HepG2 (cell line): ENCODE measurements around the gene DDAH1. TPM values are rescaled to one million over a fixed set of nuclear protein-coding genes. Genes with fewer than 3 reads are reported as not detected.

Experiments
- ATAC-seq: fragments of 200-7000 bp; cut with Tn5 transposase; 3 replicates; pipeline ENCODE4 v1.9.1; 2020; ENCODE audit warnings: mild to moderate bottlenecking, moderate library complexity
- BruUV-seq: library from RNA; stranded (reverse); fragments of 400-500 nt; replicated peaks from 2 replicates; lab custom pipeline; 2021; lab: Mats Ljungman, UMichigan
- CTCF ChIA-PET: fragments of 300-600 bp; formaldehyde crosslinking; extraction: SDS; loops from one replicate; lab custom pipeline; 2021; ENCODE audit warnings: low total read pairs, inconsistent platforms, low intra/inter-chr PET ratio; lab: Yijun Ruan, JAX
- POLR2A ChIA-PET: fragments of 350-600 bp; sonication (Branson Sonifier 250); formaldehyde crosslinking; loops from one replicate; lab custom pipeline; 2020; ENCODE audit warnings: antibody characterized with exemption, inconsistent platforms; lab: Yijun Ruan, JAX
- DNase-seq: peaks from one replicate; pipeline ENCODE4 v3.0.0-alpha.2; 2015; ENCODE audit warnings: low spot score
- FAIRE-seq: peaks from 3 replicates; lab custom pipeline; 2011; peaks lifted over from hg19 to GRCh38; lab: Jason Lieb, UNC
- H2AFZ ChIP-seq: one replicate; pipeline ENCODE4 v1.6.1; 2011; ENCODE audit warnings: low read length, inconsistent platforms
- H3K27ac ChIP-seq: fragments of 300-600 bp; 3 replicates; pipeline ENCODE4 v1.8.0; 2011; ENCODE audit warnings: mixed run types, mild to moderate bottlenecking, mixed read lengths, low read length, inconsistent platforms; ENCODE audit not compliant: insufficient read depth; ENCODE audit errors: extremely low read length
- H3K27me3 ChIP-seq, 2 experiments: fragments of 200-600 bp in 1 of 2; 2 replicates in 1 of 2; 3 replicates in 1 of 2; pipeline versions ENCODE4 v1.6.0 to v1.8.0; 2011; ENCODE audit warnings: low read length in 2 of 2, mild to moderate bottlenecking in 2 of 2, moderate library complexity in 2 of 2, inconsistent platforms in 1 of 2; ENCODE audit not compliant: insufficient read depth in 2 of 2, control insufficient read depth in 1 of 2
- H3K36me3 ChIP-seq, 2 experiments: fragments of 200-600 bp in 1 of 2; replicated peaks in 1 of 2; 2 replicates in 1 of 2; 3 replicates in 1 of 2; pipeline versions ENCODE4 v1.5.1 to v1.8.0; 2011; ENCODE audit warnings: low read length in 2 of 2, inconsistent platforms in 1 of 2; ENCODE audit not compliant: insufficient read depth in 2 of 2, control insufficient read depth in 1 of 2
- H3K4me1 ChIP-seq: 2 replicates; pipeline ENCODE4 v1.5.1; 2012; ENCODE audit warnings: low read length, inconsistent platforms; ENCODE audit not compliant: insufficient read depth
- H3K4me2 ChIP-seq: 2 replicates; pipeline ENCODE4 v1.6.0; 2011; ENCODE audit warnings: low read depth, low read length, inconsistent platforms
- H3K4me3 ChIP-seq, 3 experiments: fragments of 200-600 bp in 1 of 3; sonication (generic), shearing (Covaris generic) in 1 of 3; replicated peaks in 1 of 3; 2 replicates each; pipeline ENCODE4 v1.5.1; 2011 to 2016; ENCODE audit warnings: low read length in 3 of 3, inconsistent platforms in 2 of 3, low read depth in 2 of 3, mild to moderate bottlenecking in 2 of 3, control low read depth in 1 of 3, mixed read lengths in 1 of 3; ENCODE audit not compliant: insufficient read depth in 1 of 3
- H3K79me2 ChIP-seq: one replicate; pipeline ENCODE4 v1.6.1; 2011; ENCODE audit warnings: low read length, inconsistent platforms; ENCODE audit not compliant: insufficient read depth
- H3K9ac ChIP-seq: 2 replicates; pipeline ENCODE4 v1.6.0; 2011; ENCODE audit warnings: mild to moderate bottlenecking, low read depth, low read length, inconsistent platforms; ENCODE audit not compliant: insufficient read depth
- H3K9me3 ChIP-seq: 2 replicates; pipeline ENCODE4 v1.5.1; 2012; ENCODE audit warnings: mild to moderate bottlenecking, low read length
- H4K20me1 ChIP-seq: 2 replicates; pipeline ENCODE4 v1.6.0; 2011; ENCODE audit warnings: inconsistent platforms, mild to moderate bottlenecking, low read length, moderate library complexity; ENCODE audit not compliant: insufficient read depth
- ETV5 ChIP-seq: IDR thresholded peaks from 2 replicates; pipeline ENCODE4 v1.6.1; 2018; ENCODE audit warnings: missing biosample characterization, missing genetic modification reagents, inconsistent platforms, borderline replicate concordance
- ZNF543 ChIP-seq: sonication (generic); formaldehyde crosslinking; IDR thresholded peaks from 2 replicates; pipeline ENCODE4 v1.4.0; 2020; ENCODE audit warnings: mild to moderate bottlenecking, missing genetic modification reagents
- WGBS: methylation state at CpG from one replicate; pipeline ENCODE4 v1.1.6; 2017; ENCODE audit warnings: low lambda C conversion rate; 5-methylcytosine and 5-hydroxymethylcytosine counted together
- in situ Hi-C: cut with HindIII; loops from 2 replicates; pipeline ENCODE4 v1.10.0; 2017; ENCODE audit warnings: low pct_unique_long_range_greater_than_20kb; ENCODE audit not compliant: extremely low pct_ligation_motif_present
- intact Hi-C: fragments of 100-400 bp; cut with micrococcal nuclease; formaldehyde crosslinking; loops from one replicate; pipeline ENCODE4 v1.10.0; 2022; ENCODE audit not compliant: unreplicated experiment
- polyA plus RNA-seq, 8 experiments: library from polyadenylated mRNA; depleted of rRNA in 3 of 8; stranded (reverse) in 7 of 8; unstranded in 1 of 8; fragments of >200 nt; fragmentation: Illumina TruSeq in 4 of 8; extraction: Trizol in 4 of 8; gene quantifications; 2 replicates each; pipeline versions ENCODE4 v1.2.1 to v1.2.3, GENCODE V29; 2011 to 2016; ENCODE audit warnings: low read depth in 4 of 8, missing spikeins in 1 of 8, mixed read lengths in 1 of 8; ENCODE audit not compliant: insufficient read depth in 1 of 8
- total RNA-seq, 5 experiments: library from RNA; depleted of rRNA; stranded (reverse); fragments of >200 nt; fragmentation: Illumina TruSeq; extraction: Trizol; gene quantifications; 2 replicates each; pipeline ENCODE4 v1.2.3, GENCODE V29; 2016; ENCODE audit warnings: low read depth in 1 of 5
- TF ChIP-seq, protein P1 (sequence below): sonication (generic); formaldehyde crosslinking; IDR thresholded peaks from 2 replicates; pipeline ENCODE4 v1.8.0; 2022; ENCODE audit warnings: mild to moderate bottlenecking, missing genetic modification reagents, borderline replicate concordance
- TF ChIP-seq, protein P2 (sequence below): sonication (generic); formaldehyde crosslinking; IDR thresholded peaks from 2 replicates; pipeline ENCODE4 v1.4.0; 2020; ENCODE audit warnings: missing genetic modification reagents

Gene DDAH1
- total and polyA plus RNA-seq, 2 of the 13 experiments (the other 11 are each of a cell fraction or from before 2014, with no cell fraction given): 39.7 to 64.4 TPM

DNA sequence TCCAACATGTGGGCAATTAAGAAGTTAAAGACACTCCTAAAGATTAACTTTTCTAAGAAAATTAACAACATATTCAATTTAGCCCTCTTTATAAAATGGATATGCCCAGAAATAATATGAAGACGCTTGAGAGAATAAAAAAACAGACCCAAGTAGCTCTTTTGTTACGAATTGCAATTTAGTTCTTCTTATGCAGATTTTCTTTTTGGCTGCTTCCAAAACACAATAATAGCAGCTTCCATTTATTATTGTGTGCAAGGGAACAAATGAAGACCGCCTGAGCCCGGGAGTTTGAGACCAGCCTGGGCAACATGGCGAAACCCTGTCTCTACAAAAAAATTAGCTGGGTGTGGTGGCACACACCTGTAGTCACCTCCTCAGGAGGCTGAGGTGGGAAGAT lies 138.1 kb downstream of the DDAH1 start:
- Histone ChIP-seq H3K36me3 (peaks cover 4 to 9% of the 10 kb centered on the region in 2 experiments; a peak in 2 of 5 replicates), H3K9ac (no peak overlapping the region), H3K4me2 (no peak overlapping the region), H3K27ac (peak overlapping the region; percentile 83), H3K79me2 (no peaks in the 10 kb centered on the region), H3K9me3 (no peaks in the 10 kb centered on the region), H3K4me3 (no peak overlapping the region)
- BruUV-seq: no TSS peak
- no peak for DNase-seq
- in situ Hi-C loops (loop anchor here (5.0 to 10.0 kb wide), 2 partner anchors 138 to 250 kb away; partner anchors contain the start of gene DDAH1), intact Hi-C loops (loop anchor here (2.0 to 5.0 kb wide), 3 partner anchors 48 to 255 kb away; partner anchors contain the start of gene CCN1)
- ChIA-PET CTCF (no interaction called here), POLR2A (no interaction called here)
- ATAC-seq: no peak
- 99% methylated on average over 5 of the region's 5 CpGs for WGBS
- no peak for TF ChIP-seq ETV5
- TF ChIP-seq, protein P1, sequence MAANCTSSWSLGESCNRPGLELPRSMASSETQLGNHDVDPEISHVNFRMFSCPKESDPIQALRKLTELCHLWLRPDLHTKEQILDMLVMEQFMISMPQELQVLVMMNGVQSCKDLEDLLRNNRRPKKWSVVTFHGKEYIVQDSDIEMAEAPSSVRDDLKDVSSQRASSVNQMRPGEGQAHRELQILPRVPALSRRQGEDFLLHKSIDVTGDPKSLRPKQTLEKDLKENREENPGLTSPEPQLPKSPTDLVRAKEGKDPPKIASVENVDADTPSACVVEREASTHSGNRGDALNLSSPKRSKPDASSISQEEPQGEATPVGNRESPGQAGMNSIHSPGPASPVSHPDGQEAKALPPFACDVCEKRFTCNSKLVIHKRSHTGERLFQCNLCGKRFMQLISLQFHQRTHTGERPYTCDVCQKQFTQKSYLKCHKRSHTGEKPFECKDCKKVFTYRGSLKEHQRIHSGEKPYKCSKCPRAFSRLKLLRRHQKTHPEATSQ: no peak
- TF ChIP-seq, all 625 proteins: peak for 0
- FAIRE-seq: no peak
- no peaks in the 10 kb centered on the region for H3K27me3 ChIP-seq
- H3K4me1 ChIP-seq: peaks cover 62% of the 10 kb centered on the region
- H4K20me1 ChIP-seq: no peaks in the 10 kb centered on the region
- H2AFZ ChIP-seq: no peak overlapping the region

DNA sequence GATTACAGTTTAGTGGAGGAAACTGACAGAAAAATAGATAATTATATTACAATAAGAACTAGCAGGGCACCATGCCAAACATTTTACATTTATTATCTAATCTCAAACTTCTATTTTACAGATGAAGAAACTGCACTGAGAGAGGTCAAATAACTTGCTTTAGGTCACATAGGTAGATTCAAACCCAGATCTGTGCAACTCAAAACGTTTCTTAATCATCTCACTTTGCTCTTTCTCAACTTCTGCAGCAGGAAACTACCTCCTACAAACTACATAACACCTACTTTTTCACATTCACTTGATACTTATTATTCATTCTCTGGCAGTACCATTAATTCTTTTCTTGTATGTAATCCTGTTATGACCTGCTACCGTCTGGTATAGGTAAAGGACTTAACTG lies 138.6 kb downstream of the DDAH1 start:
- BruUV-seq: no TSS peak
- H3K4me1 ChIP-seq: peaks cover 62% of the 10 kb centered on the region
- peaks cover 5 to 9% of the 10 kb centered on the region in 2 experiments; a peak in 2 of 5 replicates for H3K36me3 ChIP-seq
- ChIA-PET CTCF (no interaction called here), POLR2A (no interaction called here)
- no peak for DNase-seq
- ATAC-seq: no peak
- in situ Hi-C loops (loop anchor here (5.0 to 10.0 kb wide), 2 partner anchors 138 to 251 kb away; partner anchors contain the start of gene DDAH1), intact Hi-C loops (loop anchor here (2.0 to 5.0 kb wide), 3 partner anchors 48 to 256 kb away; partner anchors contain the start of gene CCN1)
- no peak overlapping the region for H3K4me3 ChIP-seq
- FAIRE-seq: no peak
- H3K9me3 ChIP-seq: no peaks in the 10 kb centered on the region
- no peaks in the 10 kb centered on the region for H4K20me1 ChIP-seq
- H3K79me2 ChIP-seq: no peaks in the 10 kb centered on the region
- WGBS: 63% methylated on average over 2 of the region's 2 CpGs
- TF ChIP-seq, protein P2, sequence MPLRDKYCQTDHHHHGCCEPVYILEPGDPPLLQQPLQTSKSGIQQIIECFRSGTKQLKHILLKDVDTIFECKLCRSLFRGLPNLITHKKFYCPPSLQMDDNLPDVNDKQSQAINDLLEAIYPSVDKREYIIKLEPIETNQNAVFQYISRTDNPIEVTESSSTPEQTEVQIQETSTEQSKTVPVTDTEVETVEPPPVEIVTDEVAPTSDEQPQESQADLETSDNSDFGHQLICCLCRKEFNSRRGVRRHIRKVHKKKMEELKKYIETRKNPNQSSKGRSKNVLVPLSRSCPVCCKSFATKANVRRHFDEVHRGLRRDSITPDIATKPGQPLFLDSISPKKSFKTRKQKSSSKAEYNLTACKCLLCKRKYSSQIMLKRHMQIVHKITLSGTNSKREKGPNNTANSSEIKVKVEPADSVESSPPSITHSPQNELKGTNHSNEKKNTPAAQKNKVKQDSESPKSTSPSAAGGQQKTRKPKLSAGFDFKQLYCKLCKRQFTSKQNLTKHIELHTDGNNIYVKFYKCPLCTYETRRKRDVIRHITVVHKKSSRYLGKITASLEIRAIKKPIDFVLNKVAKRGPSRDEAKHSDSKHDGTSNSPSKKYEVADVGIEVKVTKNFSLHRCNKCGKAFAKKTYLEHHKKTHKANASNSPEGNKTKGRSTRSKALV (CRISPR knock-in tag): 0 out of 2 replicates have a peak, but pooled peaks have one; percentile 15
- TF ChIP-seq ZNF543: no peak
- no peak overlapping the region for H3K4me2 ChIP-seq
- H2AFZ ChIP-seq: no peak overlapping the region
- H3K9ac ChIP-seq: no peak overlapping the region
- no peaks in the 10 kb centered on the region for H3K27me3 ChIP-seq
- peak overlapping the region; percentile 48 for H3K27ac ChIP-seq
